ENCODE results near the gene RIN2. TPM values are rescaled to one million over a fixed set of nuclear protein-coding genes. Genes with fewer than 3 reads are reported as not detected.

The RIN2 gene
- total and polyA plus RNA-seq, 2 experiments from 2014 or later, result 0.08 to 1.4 TPM

- TF ChIP-seq EZH2 (IDR thresholded peaks at IDR 0.05; ENCODE audit: low read depth, unreplicated experiment), result no peak
Measured at GRCh38 chr20:19715986-19716385, 42.1 kb upstream of the RIN2 start (continued).

GRCh38 chr20:19718880-19719279 is 39.2 kb upstream of the RIN2 start:
- H3K27ac ChIP-seq (ENCODE audit: low read depth), result no peak overlapping the region
- peaks cover 12% of the 10 kb centered on the region; the same call in 2 of the 3 replicates for H3K36me3 Mint-ChIP-seq (ENCODE audit: low read depth)
- H3K27me3 ChIP-seq (ENCODE audit: insufficient read depth), result no peaks in the 10 kb centered on the region
- no peaks in the 10 kb centered on the region for H3K79me2 ChIP-seq (replicated peaks; ENCODE audit: insufficient read depth)
- peaks cover 20% of the 10 kb centered on the region for H3K9me3 Mint-ChIP-seq
- H3F3A ChIP-seq (replicated peaks; ENCODE audit: low read depth), result no peaks in the 10 kb centered on the region
- H4K20me1 ChIP-seq (replicated peaks; ENCODE audit: insufficient read depth), result no peaks in the 10 kb centered on the region
- no peak overlapping the region for H3K4me3 ChIP-seq
- no peak overlapping the region for H2AFZ ChIP-seq
- peaks cover 5% of the 10 kb centered on the region; the same call in 1 of the 2 replicates for H3K9me2 ChIP-seq (ENCODE audit: insufficient read depth)
- peaks cover 5% of the 10 kb centered on the region for H3K27me3 Mint-ChIP-seq (ENCODE audit: insufficient read depth, low read depth, poor library complexity)
- TF ChIP-seq POLR2AphosphoS5 (IDR thresholded peaks at IDR 0.05; ENCODE audit: low read depth) (no peak), CTCF (conservative IDR thresholded peaks at IDR 0.05; ENCODE audit: low read depth in 2 of 2) (no peak), EZH2 (IDR thresholded peaks at IDR 0.05; ENCODE audit: low read depth, unreplicated experiment) (no peak), NANOG (IDR thresholded peaks at IDR 0.05; ENCODE audit: borderline replicate concordance) (no peak), STAT1 (IDR thresholded peaks at IDR 0.05; ENCODE audit: unreplicated experiment) (no peak), CREB1 (CRISPR knock-in tag; IDR thresholded peaks at IDR 0.05; ENCODE audit: low read depth) (no peak), ZNF462 (CRISPR knock-in tag; IDR thresholded peaks at IDR 0.05) (no peak), ZNF331 (CRISPR knock-in tag; IDR thresholded peaks at IDR 0.05; ENCODE audit: low read depth) (no peak), ETS1 (IDR thresholded peaks at IDR 0.05) (no peak), JUNB (IDR thresholded peaks at IDR 0.05; ENCODE audit: unreplicated experiment) (no peak), REST (IDR thresholded peaks at IDR 0.05; ENCODE audit: unreplicated experiment) (no peak), EZH2phosphoT487 (IDR thresholded peaks at IDR 0.05; ENCODE audit: unreplicated experiment) (no peak)
- 0 out of 2 replicates have a peak, but pooled peaks cover 3% of the 10 kb centered on the region for H3K36me3 ChIP-seq (ENCODE audit: insufficient read depth)
- H3K27ac Mint-ChIP-seq, result no peak overlapping the region
- no peak overlapping the region for H3K4me3 Mint-ChIP-seq
- DNase-seq (ENCODE audit: low spot score) (no peak), ATAC-seq (no peak)
- H3K4me1 ChIP-seq (ENCODE audit: insufficient read depth), result no peaks in the 10 kb centered on the region
- no peaks in the 10 kb centered on the region for H3K4me1 Mint-ChIP-seq
- no peak overlapping the region for H3K4me2 ChIP-seq

All from GM23338 (cell line).